Central memory CD8-positive, alpha-beta T cell (primary cell): Measurements from ENCODE around the gene LMAN1L.

Source experiments
- ATAC-seq: fragments of 150-1000 bp; cut with Tn5 transposase; replicated peaks from 2 replicates; pipeline ENCODE4 v1.10.0; 2022; ENCODE audit warnings: mild to moderate bottlenecking, moderate FRiP score, moderate number of reproducible peaks; ENCODE audit not compliant: poor library complexity, severe bottlenecking; ENCODE audit errors: extremely low read depth
- DNase-seq, 2 donors: peaks; one replicate each; pipeline ENCODE4 v3.0.0; 2021; ENCODE audit warnings: low spot score in 2 of 2
- H3K27ac Mint-ChIP-seq: one replicate; pipeline ENCODE4 v1.8.0; 2022; ENCODE audit warnings: low read depth, mild to moderate bottlenecking, moderate library complexity, mixed read lengths
- H3K27me3 Mint-ChIP-seq: one replicate; pipeline ENCODE4 v1.8.0; 2022; ENCODE audit warnings: mixed read lengths
- H3K36me3 Mint-ChIP-seq: one replicate; pipeline ENCODE4 v1.8.0; 2022; ENCODE audit warnings: mild to moderate bottlenecking, moderate library complexity, mixed read lengths; ENCODE audit not compliant: insufficient read depth
- H3K4me1 Mint-ChIP-seq: one replicate; pipeline ENCODE4 v1.8.0; 2022; ENCODE audit warnings: mixed read lengths
- H3K4me3 Mint-ChIP-seq: one replicate; pipeline ENCODE4 v1.8.0; 2022; ENCODE audit warnings: mild to moderate bottlenecking, moderate library complexity, mixed read lengths
- H3K9me3 Mint-ChIP-seq: one replicate; pipeline ENCODE4 v1.8.0; 2022; ENCODE audit warnings: mixed read lengths

LMAN1L gene

GRCh38 chr15:74791667-74792066 is 21.0 kb upstream of the LMAN1L start:
- H3K36me3 Mint-ChIP-seq, result peaks cover 34% of the 10 kb centered on the region
- ATAC-seq, result no peak
- H3K27ac Mint-ChIP-seq, result peak overlapping the region; percentile 93
- no peaks in the 10 kb centered on the region for H3K27me3 Mint-ChIP-seq
- peaks cover 79% of the 10 kb centered on the region for H3K4me1 Mint-ChIP-seq
- H3K4me3 Mint-ChIP-seq, result peak overlapping the region; percentile 79
- no peaks in the 10 kb centered on the region for H3K9me3 Mint-ChIP-seq
- DNase-seq, result no peak

DNA sequence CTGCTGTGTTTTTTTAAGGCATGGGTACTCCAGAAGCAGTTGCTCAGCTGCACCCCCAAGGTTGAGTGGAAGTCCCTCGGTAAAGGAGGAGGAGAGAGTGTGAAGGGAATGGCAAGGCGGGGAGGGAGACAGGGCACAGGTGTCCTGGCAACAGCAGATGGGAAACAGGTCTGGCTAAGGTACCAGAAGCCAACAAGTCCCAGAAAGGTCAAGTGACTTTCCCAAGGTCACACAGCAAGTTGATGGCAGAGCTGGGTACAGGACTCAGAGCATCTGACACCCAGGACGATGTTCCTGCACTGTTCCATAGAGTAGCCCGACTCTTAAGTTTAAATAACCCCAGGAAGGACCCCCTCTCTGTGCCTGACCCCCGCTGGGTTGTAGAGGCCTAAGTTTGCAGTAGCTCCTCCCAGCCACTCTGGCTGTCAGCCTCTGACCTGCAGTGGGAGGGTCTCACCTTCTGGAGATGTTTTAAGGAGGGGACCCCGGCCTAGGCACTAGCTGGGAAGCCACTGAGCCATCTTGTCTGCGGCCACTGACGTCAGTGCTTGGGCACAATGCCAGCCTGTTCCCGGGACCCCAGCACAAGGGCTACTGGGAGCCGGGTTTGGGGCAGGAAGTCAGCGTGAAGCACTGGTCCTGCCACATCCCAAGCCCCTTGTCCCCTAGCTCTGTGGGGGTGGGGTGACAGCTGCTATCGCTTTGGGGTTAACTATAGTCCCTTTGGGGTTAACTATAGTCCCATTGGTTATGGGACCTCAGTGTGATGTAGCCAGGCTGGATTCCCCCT is 20.2 kb upstream of the LMAN1L start:
- ATAC-seq (no peak), DNase-seq (no peak)
- Mint-ChIP-seq H3K36me3 (peaks cover 34% of the 10 kb centered on the region), H3K9me3 (no peaks in the 10 kb centered on the region), H3K27me3 (no peaks in the 10 kb centered on the region), H3K4me3 (peak overlapping the region; percentile 79), H3K27ac (peak overlapping the region; percentile 93), H3K4me1 (peaks cover 77% of the 10 kb centered on the region)

DNA sequence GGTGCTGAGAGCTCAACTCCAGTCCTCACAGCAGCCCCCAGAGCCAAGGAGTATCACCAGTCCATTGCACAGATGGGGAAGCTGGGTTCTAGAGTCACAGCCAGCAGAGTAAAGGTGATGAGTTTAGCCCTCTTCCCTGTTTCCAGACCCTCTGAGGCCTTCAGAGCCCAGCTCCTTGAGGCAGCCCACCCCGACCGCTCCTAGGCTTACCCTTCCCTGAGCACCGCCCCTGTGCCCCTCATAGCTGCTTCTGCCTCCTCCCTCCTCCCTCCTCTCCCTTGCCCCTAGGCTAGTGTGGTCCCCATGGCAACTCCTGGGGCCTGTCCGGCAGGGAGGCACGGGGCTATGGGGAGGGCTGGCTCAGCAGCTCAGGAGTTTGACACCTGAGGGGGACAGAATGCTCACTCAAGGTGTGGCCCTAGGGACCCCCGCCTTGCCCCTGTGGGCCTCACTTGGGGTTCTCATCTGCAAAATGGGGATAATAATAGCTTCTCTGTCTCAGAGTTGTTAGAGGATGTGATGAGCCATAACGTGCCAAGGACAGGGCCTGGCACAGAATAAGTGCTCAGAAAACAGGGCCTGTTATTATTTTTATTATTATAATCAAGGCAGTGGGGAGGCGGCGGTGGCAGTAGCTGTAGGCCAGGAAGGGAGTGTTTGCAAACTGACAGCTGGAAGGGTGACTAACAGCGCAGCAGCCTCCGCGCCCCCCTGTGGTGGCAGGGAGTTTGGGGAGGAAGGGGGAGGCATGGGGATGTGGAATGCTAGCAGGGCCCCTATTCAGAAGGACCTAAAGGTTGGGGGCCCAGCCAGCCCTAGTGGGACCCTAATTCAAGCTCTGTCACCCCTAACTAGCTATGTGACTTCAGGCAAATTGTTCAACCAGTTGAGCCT is 19.3 kb upstream of the LMAN1L start:
- H3K4me1 Mint-ChIP-seq, result peaks cover 77% of the 10 kb centered on the region
- H3K9me3 Mint-ChIP-seq, result no peaks in the 10 kb centered on the region
- no peaks in the 10 kb centered on the region for H3K27me3 Mint-ChIP-seq
- peak overlapping the region; percentile 35 for H3K27ac Mint-ChIP-seq
- peaks cover 31% of the 10 kb centered on the region for H3K36me3 Mint-ChIP-seq
- peak overlapping the region; percentile 79 for H3K4me3 Mint-ChIP-seq
- ATAC-seq (peak; percentile 50), DNase-seq (peak; percentile 65 to 70)

- Mint-ChIP-seq H3K27ac (peak overlapping the region; percentile 82), H3K9me3 (no peaks in the 10 kb centered on the region), H3K4me1 (peaks cover 73% of the 10 kb centered on the region), H3K4me3 (peak overlapping the region; percentile 64), H3K36me3 (peaks cover 29% of the 10 kb centered on the region), H3K27me3 (no peaks in the 10 kb centered on the region)
- no peak for ATAC-seq
- no peak for DNase-seq
Observed at GRCh38 chr15:74794248-74794969, 18.2 kb upstream of the LMAN1L start.

DNA sequence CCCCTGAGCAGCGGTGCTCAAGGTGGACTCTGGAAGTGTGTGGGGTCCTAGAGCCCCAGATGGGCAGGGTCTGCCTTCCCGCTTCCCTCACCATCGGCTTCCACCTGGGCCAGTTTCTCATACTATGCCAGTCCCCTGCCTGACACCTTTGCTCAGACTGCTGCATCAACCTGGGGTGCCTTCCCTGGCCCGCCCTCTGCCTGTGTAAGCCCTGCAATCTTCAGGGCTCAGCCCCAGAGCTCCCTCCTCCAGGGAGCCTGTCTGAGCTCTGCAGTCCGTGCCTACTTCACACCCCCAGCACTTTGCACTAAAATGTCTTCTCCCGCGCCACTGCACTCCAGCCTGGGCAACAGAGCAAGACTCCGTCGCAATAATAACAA is 17.7 kb upstream of the LMAN1L start:
- Mint-ChIP-seq H3K9me3 (no peaks in the 10 kb centered on the region), H3K4me3 (peak overlapping the region; percentile 64), H3K27ac (peak overlapping the region; percentile 82), H3K36me3 (peaks cover 27% of the 10 kb centered on the region), H3K4me1 (peaks cover 73% of the 10 kb centered on the region), H3K27me3 (no peaks in the 10 kb centered on the region)
- ATAC-seq (no peak), DNase-seq (no peak)

DNA sequence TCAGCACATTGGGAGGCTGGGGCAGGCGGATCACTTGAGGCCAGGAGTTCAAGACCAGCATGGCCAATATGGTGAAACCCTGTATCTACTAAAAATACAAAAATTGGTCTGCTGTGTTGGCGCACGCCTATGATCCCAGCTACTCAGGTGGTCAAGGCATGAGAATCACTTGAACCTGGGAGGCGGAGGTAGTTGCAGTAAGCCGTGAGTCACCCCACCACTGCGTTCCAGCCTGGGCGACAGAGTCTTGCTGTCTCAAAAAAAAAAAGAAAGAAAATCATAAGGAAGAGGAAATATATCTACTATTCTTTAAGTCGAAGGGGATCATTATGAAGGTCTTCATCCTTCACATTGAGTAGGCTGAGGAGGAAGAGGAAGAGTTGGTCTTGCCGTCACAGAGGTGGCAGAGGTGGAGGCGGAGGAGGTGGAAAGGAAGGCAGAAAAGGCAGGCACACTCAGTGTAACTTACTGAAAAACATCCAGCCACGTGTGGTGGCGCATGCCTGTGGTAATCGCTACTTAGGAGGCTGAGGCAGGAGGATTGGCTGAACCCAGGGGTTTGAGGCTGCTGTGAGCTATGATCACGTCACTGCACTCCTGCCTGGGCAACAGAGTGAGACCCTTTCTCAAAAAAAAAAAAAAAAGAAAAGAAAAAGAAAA is 16.5 kb upstream of the LMAN1L start:
- Mint-ChIP-seq H3K36me3 (peaks cover 32% of the 10 kb centered on the region), H3K4me1 (peaks cover 68% of the 10 kb centered on the region), H3K9me3 (no peaks in the 10 kb centered on the region), H3K27me3 (no peaks in the 10 kb centered on the region), H3K4me3 (peak overlapping the region; percentile 56), H3K27ac (peak overlapping the region; percentile 82)
- no peak for ATAC-seq
- DNase-seq, result no peak

GRCh38 chr15:74798388-74799254 is 14.0 kb upstream of the LMAN1L start:
- no peak for DNase-seq
- H3K27me3 Mint-ChIP-seq, result no peaks in the 10 kb centered on the region
- peaks cover 48% of the 10 kb centered on the region for H3K36me3 Mint-ChIP-seq
- no peaks in the 10 kb centered on the region for H3K9me3 Mint-ChIP-seq
- peak overlapping the region; percentile 14 for H3K4me3 Mint-ChIP-seq
- H3K27ac Mint-ChIP-seq, result peak overlapping the region; percentile 80
- H3K4me1 Mint-ChIP-seq, result peaks cover 48% of the 10 kb centered on the region
- ATAC-seq, result no peak

DNA sequence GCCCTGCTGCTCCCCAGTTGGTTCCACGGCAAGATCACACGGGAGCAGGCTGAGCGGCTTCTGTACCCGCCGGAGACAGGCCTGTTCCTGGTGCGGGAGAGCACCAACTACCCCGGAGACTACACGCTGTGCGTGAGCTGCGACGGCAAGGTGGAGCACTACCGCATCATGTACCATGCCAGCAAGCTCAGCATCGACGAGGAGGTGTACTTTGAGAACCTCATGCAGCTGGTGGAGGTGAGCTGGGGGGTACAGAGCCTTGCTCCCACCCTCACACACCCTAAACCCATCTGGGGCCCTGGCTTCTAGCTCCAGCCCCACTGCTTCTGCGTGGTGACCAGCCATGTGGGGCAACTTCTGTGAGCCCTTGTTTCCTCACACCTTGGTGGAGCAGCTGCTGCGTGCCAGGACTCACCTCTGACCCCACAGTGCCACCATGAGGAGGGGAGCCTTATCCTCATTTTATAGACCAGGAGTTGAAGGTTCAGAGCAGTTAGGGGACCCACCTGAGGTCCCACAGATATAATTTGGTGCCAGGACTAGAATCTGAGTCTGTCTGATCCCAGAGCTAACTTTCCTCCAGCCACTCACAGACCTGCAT is 13.3 kb upstream of the LMAN1L start:
- Mint-ChIP-seq H3K27me3 (no peaks in the 10 kb centered on the region), H3K36me3 (peaks cover 48% of the 10 kb centered on the region), H3K4me3 (no peak overlapping the region), H3K4me1 (peaks cover 53% of the 10 kb centered on the region), H3K27ac (peak overlapping the region; percentile 80), H3K9me3 (no peaks in the 10 kb centered on the region)
- DNase-seq, result no peak
- ATAC-seq, result no peak

- DNase-seq (peak; percentile 84 to 88), ATAC-seq (peak; percentile 97)
- H3K27ac Mint-ChIP-seq, result peak overlapping the region; percentile 80
- H3K36me3 Mint-ChIP-seq, result peaks cover 51% of the 10 kb centered on the region
- peaks cover 52% of the 10 kb centered on the region for H3K4me1 Mint-ChIP-seq
- no peaks in the 10 kb centered on the region for H3K27me3 Mint-ChIP-seq
- no peaks in the 10 kb centered on the region for H3K9me3 Mint-ChIP-seq
- H3K4me3 Mint-ChIP-seq, result peak overlapping the region; percentile 27
Observed at GRCh38 chr15:74799856-74800558, 12.6 kb upstream of the LMAN1L start.

GRCh38 chr15:74800559-74801094 is 12.0 kb upstream of the LMAN1L start:
- Mint-ChIP-seq H3K36me3 (peaks cover 48% of the 10 kb centered on the region), H3K4me3 (no peak overlapping the region), H3K9me3 (no peaks in the 10 kb centered on the region), H3K27ac (no peak overlapping the region), H3K27me3 (no peaks in the 10 kb centered on the region), H3K4me1 (peaks cover 47% of the 10 kb centered on the region)
- no peak for ATAC-seq
- DNase-seq, result no peak
